GM12878 (cell line): ENCODE results near the gene CDCA5. TPM values are rescaled to one million over a fixed set of nuclear protein-coding genes. Genes with fewer than 3 reads are reported as not detected.
A peak's percentile ranks its signal among the peaks of the same experiment; 100 is the strongest.

Experiments used
- BCL3 ChIP-seq: IDR thresholded peaks from 2 replicates; pipeline ENCODE4 v1.6.1; 2011; ENCODE audit warnings: borderline replicate concordance, low read depth, mild to moderate bottlenecking, moderate library complexity, low read length; ENCODE audit not compliant: insufficient read depth, poor library complexity, severe bottlenecking
- E4F1 ChIP-seq: fragments of 450-650 bp; IDR thresholded peaks from 2 replicates; pipeline ENCODE4 v1.6.1; 2018; ENCODE audit warnings: borderline replicate concordance, mild to moderate bottlenecking; ENCODE audit not compliant: partially characterized antibody
- ESRRA ChIP-seq: IDR thresholded peaks from 2 replicates; pipeline ENCODE4 v1.6.1; 2012; ENCODE audit warnings: mild to moderate bottlenecking, low read length, improper control_type of control experiment
- HDGF ChIP-seq: fragments of 450-650 bp; IDR thresholded peaks from 2 replicates; pipeline ENCODE4 v1.6.1; 2016; ENCODE audit warnings: antibody characterized with exemption
- HSF1 ChIP-seq: fragments of 150-350 bp; IDR thresholded peaks from 2 replicates; pipeline ENCODE4 v1.6.1; 2014; ENCODE audit warnings: mild to moderate bottlenecking, low read depth, low read length
- IRF4 ChIP-seq: IDR thresholded peaks from 2 replicates; pipeline ENCODE4 v1.6.1; 2011; ENCODE audit warnings: low read depth, low read length
- MTA3 ChIP-seq: IDR thresholded peaks from 2 replicates; pipeline ENCODE4 v1.6.1; 2012; ENCODE audit warnings: low read length, inconsistent platforms, borderline replicate concordance
- NRF1 ChIP-seq: conservative IDR thresholded peaks from 2 replicates; pipeline ENCODE4 v1.6.1; 2011; ENCODE audit warnings: mild to moderate bottlenecking, low read depth, low read length, improper control_type of control experiment
- POLR2AphosphoS2 ChIP-seq: IDR thresholded peaks from 2 replicates; pipeline ENCODE4 v1.6.1; 2011; ENCODE audit warnings: low read depth, mild to moderate bottlenecking, low read length, improper control_type of control experiment, moderate library complexity
- RUNX3 ChIP-seq: IDR thresholded peaks from 2 replicates; pipeline ENCODE4 v1.6.1; 2012; ENCODE audit warnings: low read length, inconsistent platforms
- SRF ChIP-seq, 2 experiments: IDR thresholded peaks; 2 replicates each; pipeline ENCODE4 v1.6.1; 2011; ENCODE audit warnings: low read depth in 2 of 2, low read length in 2 of 2, mild to moderate bottlenecking in 1 of 2, moderate library complexity in 1 of 2
- TBL1XR1 ChIP-seq: IDR thresholded peaks from 2 replicates; pipeline ENCODE4 v1.6.1; 2012; ENCODE audit warnings: low read depth, low read length, improper control_type of control experiment
- polyA plus RNA-seq, 11 experiments: library from polyadenylated mRNA; depleted of rRNA in 4 of 11; unstranded in 6 of 11; stranded (reverse) in 5 of 11; fragments of >200 nt; fragmentation: Nextera tagmentation in 4 of 11; fragmentation: Illumina TruSeq in 1 of 11; extraction: Ambion mirVana in 4 of 11; extraction: Trizol in 1 of 11; gene quantifications; 1 replicate in 1 of 11; 2 replicates in 10 of 11; pipeline versions ENCODE4 v1.2.1 to v1.2.3, GENCODE V29; 2011 to 2016; ENCODE audit warnings: inconsistent platforms in 2 of 11, missing spikeins in 2 of 11, low read depth in 1 of 11
- total RNA-seq, 4 experiments: library from RNA; depleted of rRNA in 3 of 4; stranded (reverse); fragments of >200 nt in 3 of 4; fragmentation: Illumina TruSeq in 1 of 4; extraction: Trizol in 1 of 4; gene quantifications; 2 replicates each; pipeline versions ENCODE4 v1.2.1 to v1.2.3, GENCODE V29; 2013 to 2021
- TF ChIP-seq, protein P1 (sequence below): fragments of 450-650 bp; IDR thresholded peaks from 2 replicates; pipeline ENCODE4 v1.6.1; 2017; ENCODE audit warnings: borderline replicate concordance
- TF ChIP-seq, protein P2 (sequence below): fragments of 450-650 bp; IDR thresholded peaks from 2 replicates; pipeline ENCODE4 v1.6.1; 2017; ENCODE audit warnings: mild to moderate bottlenecking, moderate library complexity

CDCA5 gene
- total and polyA plus RNA-seq, 10 of the 15 experiments (the other 5 are each of a cell fraction or from before 2014, with no cell fraction given), result 21.2 to 107 (median 64.9) TPM

- TF ChIP-seq E4F1 (peak; percentile 79), BCL3 (peak; percentile 22), HDGF (no peak), NRF1 (no peak), ESRRA (peak; percentile 75; the same call in 1 of the 2 replicates), TBL1XR1 (peak; percentile 93), RUNX3 (peak; percentile 83), SRF (IDR thresholded peaks at IDR 0.05; ENCODE audit: low read depth in 2 of 2, low read length in 2 of 2) (peak; percentile 50 to 96; a peak in 3 of 4 replicates), MTA3 (peak; percentile 96; the same call in 1 of the 2 replicates), IRF4 (peak; percentile 93), HSF1 (peak; percentile 88), POLR2AphosphoS2 (peak; percentile 82)
- TF ChIP-seq, protein P1, sequence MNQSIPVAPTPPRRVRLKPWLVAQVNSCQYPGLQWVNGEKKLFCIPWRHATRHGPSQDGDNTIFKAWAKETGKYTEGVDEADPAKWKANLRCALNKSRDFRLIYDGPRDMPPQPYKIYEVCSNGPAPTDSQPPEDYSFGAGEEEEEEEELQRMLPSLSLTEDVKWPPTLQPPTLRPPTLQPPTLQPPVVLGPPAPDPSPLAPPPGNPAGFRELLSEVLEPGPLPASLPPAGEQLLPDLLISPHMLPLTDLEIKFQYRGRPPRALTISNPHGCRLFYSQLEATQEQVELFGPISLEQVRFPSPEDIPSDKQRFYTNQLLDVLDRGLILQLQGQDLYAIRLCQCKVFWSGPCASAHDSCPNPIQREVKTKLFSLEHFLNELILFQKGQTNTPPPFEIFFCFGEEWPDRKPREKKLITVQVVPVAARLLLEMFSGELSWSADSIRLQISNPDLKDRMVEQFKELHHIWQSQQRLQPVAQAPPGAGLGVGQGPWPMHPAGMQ, result 0 out of 2 replicates have a peak, but pooled peaks have one; percentile 22
- TF ChIP-seq, protein P2, sequence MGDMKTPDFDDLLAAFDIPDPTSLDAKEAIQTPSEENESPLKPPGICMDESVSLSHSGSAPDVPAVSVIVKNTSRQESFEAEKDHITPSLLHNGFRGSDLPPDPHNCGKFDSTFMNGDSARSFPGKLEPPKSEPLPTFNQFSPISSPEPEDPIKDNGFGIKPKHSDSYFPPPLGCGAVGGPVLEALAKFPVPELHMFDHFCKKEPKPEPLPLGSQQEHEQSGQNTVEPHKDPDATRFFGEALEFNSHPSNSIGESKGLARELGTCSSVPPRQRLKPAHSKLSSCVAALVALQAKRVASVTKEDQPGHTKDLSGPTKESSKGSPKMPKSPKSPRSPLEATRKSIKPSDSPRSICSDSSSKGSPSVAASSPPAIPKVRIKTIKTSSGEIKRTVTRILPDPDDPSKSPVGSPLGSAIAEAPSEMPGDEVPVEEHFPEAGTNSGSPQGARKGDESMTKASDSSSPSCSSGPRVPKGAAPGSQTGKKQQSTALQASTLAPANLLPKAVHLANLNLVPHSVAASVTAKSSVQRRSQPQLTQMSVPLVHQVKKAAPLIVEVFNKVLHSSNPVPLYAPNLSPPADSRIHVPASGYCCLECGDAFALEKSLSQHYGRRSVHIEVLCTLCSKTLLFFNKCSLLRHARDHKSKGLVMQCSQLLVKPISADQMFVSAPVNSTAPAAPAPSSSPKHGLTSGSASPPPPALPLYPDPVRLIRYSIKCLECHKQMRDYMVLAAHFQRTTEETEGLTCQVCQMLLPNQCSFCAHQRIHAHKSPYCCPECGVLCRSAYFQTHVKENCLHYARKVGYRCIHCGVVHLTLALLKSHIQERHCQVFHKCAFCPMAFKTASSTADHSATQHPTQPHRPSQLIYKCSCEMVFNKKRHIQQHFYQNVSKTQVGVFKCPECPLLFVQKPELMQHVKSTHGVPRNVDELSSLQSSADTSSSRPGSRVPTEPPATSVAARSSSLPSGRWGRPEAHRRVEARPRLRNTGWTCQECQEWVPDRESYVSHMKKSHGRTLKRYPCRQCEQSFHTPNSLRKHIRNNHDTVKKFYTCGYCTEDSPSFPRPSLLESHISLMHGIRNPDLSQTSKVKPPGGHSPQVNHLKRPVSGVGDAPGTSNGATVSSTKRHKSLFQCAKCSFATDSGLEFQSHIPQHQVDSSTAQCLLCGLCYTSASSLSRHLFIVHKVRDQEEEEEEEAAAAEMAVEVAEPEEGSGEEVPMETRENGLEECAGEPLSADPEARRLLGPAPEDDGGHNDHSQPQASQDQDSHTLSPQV, result peak; percentile 64; the same call in 1 of the 2 replicates
These were observed 12.3 kb upstream of the CDCA5 start, which contains the start of gene VPS51 (continued) for GRCh38 chr11:65095974-65096806.
